GM12878 (cell line): Measurements from ENCODE around the gene GCSAM. TPM values are rescaled to one million over a fixed set of nuclear protein-coding genes. Genes with fewer than 3 reads are reported as not detected.
A peak's percentile ranks its signal among the peaks of the same experiment; 100 is the strongest.

ENCODE experiments used
- FOS ChIP-seq: IDR thresholded peaks from 3 replicates; pipeline ENCODE4 v1.6.1; 2011; ENCODE audit warnings: borderline replicate concordance; ENCODE audit not compliant: insufficient read length; ENCODE audit errors: extremely low read depth
- HCFC1 ChIP-seq: fragments of 150-350 bp; IDR thresholded peaks from 2 replicates; pipeline ENCODE4 v1.6.1; 2014; ENCODE audit warnings: low read length
- KLF5 ChIP-seq: fragments of 450-650 bp; IDR thresholded peaks from 2 replicates; pipeline ENCODE4 v1.6.1; 2014; ENCODE audit warnings: mild to moderate bottlenecking; ENCODE audit not compliant: partially characterized antibody
- NFXL1 ChIP-seq: fragments of 450-650 bp; IDR thresholded peaks from 2 replicates; pipeline ENCODE4 v1.6.1; 2017; ENCODE audit warnings: antibody characterized with exemption, mild to moderate bottlenecking, borderline replicate concordance
- POU2F2 ChIP-seq: IDR thresholded peaks from 3 replicates; pipeline ENCODE4 v1.6.1; 2011; ENCODE audit warnings: low read depth, mild to moderate bottlenecking, low read length, borderline replicate concordance
- SMARCA5 ChIP-seq: fragments of 450-650 bp; IDR thresholded peaks from 2 replicates; pipeline ENCODE4 v1.6.1; 2017; ENCODE audit warnings: mild to moderate bottlenecking
- SPI1 ChIP-seq: IDR thresholded peaks from 2 replicates; pipeline ENCODE4 v1.6.1; 2011; ENCODE audit warnings: low read depth, mild to moderate bottlenecking, low read length, moderate library complexity, borderline replicate concordance; ENCODE audit not compliant: insufficient read depth
- SUPT20H ChIP-seq: IDR thresholded peaks from 2 replicates; pipeline ENCODE4 v1.6.1; 2011; ENCODE audit warnings: low read depth, mild to moderate bottlenecking, low read length, moderate library complexity, borderline replicate concordance; ENCODE audit not compliant: control insufficient read depth
- polyA plus RNA-seq, 11 experiments: library from polyadenylated mRNA; depleted of rRNA in 4 of 11; unstranded in 6 of 11; stranded (reverse) in 5 of 11; fragments of >200 nt; fragmentation: Nextera tagmentation in 4 of 11; fragmentation: Illumina TruSeq in 1 of 11; extraction: Ambion mirVana in 4 of 11; extraction: Trizol in 1 of 11; gene quantifications; 1 replicate in 1 of 11; 2 replicates in 10 of 11; pipeline versions ENCODE4 v1.2.1 to v1.2.3, GENCODE V29; 2011 to 2016; ENCODE audit warnings: inconsistent platforms in 2 of 11, missing spikeins in 2 of 11, low read depth in 1 of 11
- total RNA-seq, 4 experiments: library from RNA; depleted of rRNA in 3 of 4; stranded (reverse); fragments of >200 nt in 3 of 4; fragmentation: Illumina TruSeq in 1 of 4; extraction: Trizol in 1 of 4; gene quantifications; 2 replicates each; pipeline versions ENCODE4 v1.2.1 to v1.2.3, GENCODE V29; 2013 to 2021
- TF ChIP-seq, protein P1 (sequence below): IDR thresholded peaks from 2 replicates; pipeline ENCODE4 v1.6.1; 2012; ENCODE audit warnings: mild to moderate bottlenecking, low read depth, low read length

Gene GCSAM
- total and polyA plus RNA-seq, 10 of the 15 experiments (the other 5 are each of a cell fraction or from before 2014, with no cell fraction given), result 81.5 to 407 (median 107) TPM

DNA sequence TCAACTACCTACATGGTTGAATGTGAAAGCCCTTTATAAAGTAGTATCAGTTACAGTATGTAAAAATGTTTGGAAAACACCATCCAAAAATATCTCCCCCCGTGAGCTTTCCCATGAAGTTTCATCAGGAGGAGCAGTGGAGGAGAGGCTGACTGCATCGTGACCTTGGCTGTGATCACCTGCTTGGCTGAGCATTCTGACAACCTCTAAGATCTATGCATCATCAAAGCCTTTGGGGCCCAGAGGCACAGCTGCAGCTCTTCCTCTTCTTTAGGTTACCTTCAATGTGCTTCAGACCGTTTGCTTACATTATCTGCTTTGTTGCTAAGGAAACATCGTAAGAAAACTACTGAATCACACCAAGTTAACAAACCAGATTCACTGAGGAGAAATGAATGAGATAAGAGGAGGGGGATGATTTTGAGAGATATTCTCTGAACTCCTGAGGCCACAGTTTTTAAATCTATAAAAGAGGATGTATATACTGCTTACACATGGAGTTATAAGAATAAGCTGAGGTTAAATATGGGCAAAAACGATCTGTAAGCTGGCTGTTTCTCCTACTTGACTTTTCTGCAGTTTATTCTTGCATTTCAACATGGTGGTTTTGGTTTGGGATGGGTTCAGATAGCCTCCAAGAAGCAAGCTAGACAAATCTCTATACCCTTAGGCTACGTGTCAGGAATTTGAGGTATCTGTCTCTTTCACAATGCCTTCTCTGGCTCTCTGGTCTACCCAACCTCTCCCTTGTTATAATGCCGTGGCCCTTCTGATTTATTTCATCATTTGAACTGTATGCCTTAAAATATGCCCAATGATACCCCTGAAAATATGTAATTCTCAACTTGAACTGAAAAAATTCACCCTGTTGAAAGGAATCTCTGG lies 4.0 kb downstream of the GCSAM start (continued):
- TF ChIP-seq KLF5 (no peak), POU2F2 (peak; percentile 66; the same call in 2 of the 3 replicates), FOS (no peak), NFXL1 (no peak), SPI1 (peak; percentile 80), HCFC1 (no peak), SMARCA5 (no peak), SUPT20H (no peak)
- TF ChIP-seq, protein P1, sequence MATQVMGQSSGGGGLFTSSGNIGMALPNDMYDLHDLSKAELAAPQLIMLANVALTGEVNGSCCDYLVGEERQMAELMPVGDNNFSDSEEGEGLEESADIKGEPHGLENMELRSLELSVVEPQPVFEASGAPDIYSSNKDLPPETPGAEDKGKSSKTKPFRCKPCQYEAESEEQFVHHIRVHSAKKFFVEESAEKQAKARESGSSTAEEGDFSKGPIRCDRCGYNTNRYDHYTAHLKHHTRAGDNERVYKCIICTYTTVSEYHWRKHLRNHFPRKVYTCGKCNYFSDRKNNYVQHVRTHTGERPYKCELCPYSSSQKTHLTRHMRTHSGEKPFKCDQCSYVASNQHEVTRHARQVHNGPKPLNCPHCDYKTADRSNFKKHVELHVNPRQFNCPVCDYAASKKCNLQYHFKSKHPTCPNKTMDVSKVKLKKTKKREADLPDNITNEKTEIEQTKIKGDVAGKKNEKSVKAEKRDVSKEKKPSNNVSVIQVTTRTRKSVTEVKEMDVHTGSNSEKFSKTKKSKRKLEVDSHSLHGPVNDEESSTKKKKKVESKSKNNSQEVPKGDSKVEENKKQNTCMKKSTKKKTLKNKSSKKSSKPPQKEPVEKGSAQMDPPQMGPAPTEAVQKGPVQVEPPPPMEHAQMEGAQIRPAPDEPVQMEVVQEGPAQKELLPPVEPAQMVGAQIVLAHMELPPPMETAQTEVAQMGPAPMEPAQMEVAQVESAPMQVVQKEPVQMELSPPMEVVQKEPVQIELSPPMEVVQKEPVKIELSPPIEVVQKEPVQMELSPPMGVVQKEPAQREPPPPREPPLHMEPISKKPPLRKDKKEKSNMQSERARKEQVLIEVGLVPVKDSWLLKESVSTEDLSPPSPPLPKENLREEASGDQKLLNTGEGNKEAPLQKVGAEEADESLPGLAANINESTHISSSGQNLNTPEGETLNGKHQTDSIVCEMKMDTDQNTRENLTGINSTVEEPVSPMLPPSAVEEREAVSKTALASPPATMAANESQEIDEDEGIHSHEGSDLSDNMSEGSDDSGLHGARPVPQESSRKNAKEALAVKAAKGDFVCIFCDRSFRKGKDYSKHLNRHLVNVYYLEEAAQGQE, result no peak
